GM19351 (cell line): ENCODE measurements around the gene MARVELD1.
A peak's percentile ranks its signal among the peaks of the same experiment; 100 is the strongest.

Experiments used
- ATAC-seq: cut with Tn5 transposase; IDR thresholded peaks from one replicate; pipeline ENCODE4 v1.9.1; 2021; ENCODE audit warnings: mild to moderate bottlenecking, moderate library complexity; ENCODE audit not compliant: unreplicated experiment

Gene MARVELD1

DNA sequence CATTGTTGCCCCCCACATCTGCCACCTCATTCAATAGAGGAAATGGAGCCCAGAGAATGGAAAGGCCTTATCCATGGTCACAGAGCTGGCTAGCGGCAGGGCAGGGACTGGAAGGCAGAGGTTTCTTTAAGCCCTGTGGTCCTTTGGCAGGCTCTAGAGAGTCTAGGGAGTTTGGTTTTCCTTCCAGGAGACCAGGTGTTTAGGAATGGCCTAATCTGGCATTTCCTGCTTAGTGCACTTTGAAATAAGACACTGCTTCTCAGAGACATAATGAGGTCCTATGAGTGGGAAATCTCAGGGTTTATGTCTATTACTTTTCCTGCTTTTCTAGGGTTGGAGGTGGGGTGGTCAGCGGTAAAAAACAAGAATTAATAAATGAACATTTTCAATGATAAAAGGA lies 6.1 kb downstream of the MARVELD1 start:
- ATAC-seq = no peak

DNA sequence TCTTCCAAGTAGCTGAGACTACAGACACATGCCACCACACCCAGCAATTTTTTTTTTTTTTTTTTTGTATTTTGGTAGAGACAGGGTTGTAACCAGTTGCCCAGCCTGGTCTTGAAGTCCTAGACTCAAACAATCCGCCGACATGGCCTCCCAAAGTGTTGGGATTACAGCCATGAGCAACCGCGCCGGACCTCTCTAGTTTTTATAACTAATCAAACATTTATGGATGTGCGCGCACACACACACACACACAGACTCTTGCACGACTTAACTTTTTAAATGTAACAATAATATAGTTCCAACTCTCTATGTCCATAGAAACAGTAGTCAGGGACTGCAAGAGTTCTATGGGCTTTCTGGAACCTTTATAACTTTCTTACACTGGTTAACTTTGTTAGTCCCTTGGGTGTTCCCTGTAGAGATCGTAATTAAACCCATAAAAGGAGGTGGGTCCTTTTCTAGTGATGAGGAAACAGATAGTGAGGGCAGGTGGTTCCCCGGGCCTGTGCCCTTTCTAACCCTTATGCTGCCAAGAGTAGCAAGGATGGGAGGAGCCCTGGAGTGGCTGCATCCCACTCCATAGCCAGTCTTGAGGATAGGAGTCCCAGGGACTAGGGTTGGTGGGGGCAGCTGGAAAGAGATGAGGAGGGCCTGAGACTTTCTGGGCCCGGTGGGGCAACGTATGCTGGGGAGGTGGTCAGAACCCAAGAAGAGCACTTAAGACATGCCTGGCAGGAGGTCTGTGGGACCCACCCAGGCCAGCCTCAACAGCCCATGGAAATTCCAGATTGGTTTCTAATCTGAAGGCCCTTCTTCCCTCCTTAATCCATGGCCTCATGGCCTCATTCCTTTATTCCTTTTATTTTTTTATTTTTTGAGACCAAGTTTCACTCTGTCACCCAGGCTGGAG lies 8.6 kb downstream of the MARVELD1 start:
- ATAC-seq = no peak

DNA sequence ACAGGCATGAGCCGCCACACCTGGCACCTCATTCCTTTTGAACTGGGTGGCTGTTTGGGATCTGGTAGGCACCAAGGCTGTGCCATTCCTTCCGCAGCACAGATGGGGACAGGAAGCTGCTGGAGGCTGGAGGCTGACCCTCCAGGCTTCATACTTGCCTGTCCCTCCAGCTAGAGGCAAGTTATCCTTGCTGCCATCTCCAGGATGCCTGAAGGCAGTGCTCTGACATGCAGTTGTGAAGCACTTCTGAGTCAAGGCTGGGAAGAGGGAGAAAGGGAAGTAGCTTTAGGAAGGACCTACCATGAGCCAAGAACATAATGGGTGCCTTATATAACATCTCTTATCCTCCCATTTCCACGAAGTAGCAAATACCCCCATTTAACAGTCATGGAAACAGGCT lies 9.5 kb downstream of the MARVELD1 start:
- ATAC-seq = no peak

- ATAC-seq = no peak
Observed at GRCh38 chr10:97724341-97724941, 10.9 kb downstream of the MARVELD1 start.

- no peak for ATAC-seq
Observed at GRCh38 chr10:97726636-97727178, 13.2 kb downstream of the MARVELD1 start.

DNA sequence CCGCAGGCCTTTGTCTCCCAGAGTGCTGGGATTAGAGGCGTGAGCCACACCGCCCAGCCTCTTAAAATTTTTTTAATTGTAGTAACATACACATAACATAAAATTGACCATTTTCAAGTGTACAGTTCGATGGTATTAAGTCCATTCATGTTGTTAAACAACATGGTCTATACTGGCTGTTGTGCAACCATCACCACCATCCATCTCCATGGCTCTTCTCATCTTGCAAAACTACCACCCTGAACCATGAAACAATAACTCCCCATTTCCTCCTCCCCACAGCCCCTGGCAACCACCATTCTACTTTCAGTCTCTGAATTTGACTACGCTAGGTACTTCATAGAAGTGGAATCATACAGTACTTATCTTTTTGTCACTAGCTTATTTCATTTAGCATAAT lies 15.5 kb downstream of the MARVELD1 start:
- ATAC-seq = no peak

DNA sequence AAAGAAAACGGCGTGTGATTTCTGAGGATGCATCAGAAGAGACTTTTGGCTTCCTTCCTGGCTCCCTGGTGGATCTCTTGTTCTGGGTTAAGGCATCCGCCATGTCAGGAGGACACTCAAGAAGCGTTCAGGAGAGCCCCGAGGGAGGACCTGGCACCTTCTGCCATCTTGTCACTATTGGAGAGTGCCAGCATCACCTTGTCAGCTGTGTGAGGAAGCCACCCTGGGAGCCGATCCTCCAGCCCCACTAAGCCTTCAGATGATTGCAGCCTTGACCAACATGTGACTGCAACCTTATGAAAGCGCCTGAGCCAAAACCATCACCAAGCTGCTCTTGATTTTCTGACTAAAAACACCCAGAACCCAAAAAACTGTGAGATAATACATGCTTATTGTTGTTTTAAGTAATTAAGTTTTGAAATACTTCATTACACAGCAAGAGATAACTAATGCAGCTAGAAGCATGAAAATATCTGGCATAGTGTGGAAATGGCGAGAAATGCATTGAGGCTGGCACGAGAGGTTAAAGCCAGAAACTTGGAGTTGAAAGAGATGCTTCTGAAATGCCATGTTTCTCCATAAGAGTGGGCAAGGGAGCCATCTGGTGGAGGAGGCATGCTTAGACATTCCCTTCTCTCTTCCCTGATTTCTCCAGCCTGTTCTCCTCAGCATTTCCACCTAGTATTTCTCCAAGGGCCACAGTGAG lies 18.0 kb downstream of the MARVELD1 start:
- no peak for ATAC-seq

GRCh38 chr10:97732052-97732359 lies 18.5 kb downstream of the MARVELD1 start:
- ATAC-seq = no peak

DNA sequence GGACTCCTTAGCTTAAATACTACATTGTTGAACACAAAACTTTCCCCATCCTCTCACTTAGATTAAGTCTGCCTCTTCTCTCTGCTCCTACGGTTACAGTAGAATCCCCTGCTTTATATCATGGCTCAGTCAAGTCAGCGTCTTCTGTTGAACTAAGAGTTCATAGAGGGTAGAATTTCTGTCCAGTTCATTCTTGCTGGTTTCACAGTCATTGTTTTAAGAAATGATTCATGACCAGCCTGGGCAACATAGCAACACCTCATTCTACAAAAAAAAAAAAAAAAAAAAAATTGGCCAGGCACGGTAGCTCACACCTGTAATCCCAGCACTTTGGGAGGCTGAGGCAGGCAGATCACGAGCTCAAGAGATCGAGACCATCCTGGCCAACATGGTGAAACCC lies 19.7 kb downstream of the MARVELD1 start:
- no peak for ATAC-seq

- no peak for ATAC-seq
Observed at GRCh38 chr10:97734021-97734420, 20.5 kb downstream of the MARVELD1 start.

DNA sequence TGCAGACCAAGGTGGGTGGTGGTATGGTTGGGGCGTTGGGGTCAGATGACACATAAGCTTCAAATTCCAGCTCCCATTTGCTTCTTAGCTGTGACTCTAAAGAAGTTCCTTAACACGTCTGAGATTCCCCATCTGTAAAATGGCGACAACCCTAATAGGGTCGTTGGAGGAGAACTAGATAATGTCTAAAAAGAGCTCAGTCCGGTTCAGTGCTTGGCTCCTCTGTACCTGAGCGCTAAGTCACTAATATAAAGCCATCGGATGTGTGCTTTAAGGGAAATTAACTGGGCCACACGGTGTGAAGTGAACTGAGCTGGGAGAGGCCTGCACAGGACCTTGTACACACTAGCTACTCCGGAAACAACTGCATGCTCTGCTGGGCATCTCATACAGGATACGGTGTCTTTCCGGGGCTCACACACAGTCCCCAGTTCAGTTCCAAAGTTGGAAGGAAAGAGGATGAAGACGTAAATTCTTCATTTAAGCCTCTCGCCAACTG lies 22.9 kb downstream of the MARVELD1 start:
- peak; percentile 34 for ATAC-seq

DNA sequence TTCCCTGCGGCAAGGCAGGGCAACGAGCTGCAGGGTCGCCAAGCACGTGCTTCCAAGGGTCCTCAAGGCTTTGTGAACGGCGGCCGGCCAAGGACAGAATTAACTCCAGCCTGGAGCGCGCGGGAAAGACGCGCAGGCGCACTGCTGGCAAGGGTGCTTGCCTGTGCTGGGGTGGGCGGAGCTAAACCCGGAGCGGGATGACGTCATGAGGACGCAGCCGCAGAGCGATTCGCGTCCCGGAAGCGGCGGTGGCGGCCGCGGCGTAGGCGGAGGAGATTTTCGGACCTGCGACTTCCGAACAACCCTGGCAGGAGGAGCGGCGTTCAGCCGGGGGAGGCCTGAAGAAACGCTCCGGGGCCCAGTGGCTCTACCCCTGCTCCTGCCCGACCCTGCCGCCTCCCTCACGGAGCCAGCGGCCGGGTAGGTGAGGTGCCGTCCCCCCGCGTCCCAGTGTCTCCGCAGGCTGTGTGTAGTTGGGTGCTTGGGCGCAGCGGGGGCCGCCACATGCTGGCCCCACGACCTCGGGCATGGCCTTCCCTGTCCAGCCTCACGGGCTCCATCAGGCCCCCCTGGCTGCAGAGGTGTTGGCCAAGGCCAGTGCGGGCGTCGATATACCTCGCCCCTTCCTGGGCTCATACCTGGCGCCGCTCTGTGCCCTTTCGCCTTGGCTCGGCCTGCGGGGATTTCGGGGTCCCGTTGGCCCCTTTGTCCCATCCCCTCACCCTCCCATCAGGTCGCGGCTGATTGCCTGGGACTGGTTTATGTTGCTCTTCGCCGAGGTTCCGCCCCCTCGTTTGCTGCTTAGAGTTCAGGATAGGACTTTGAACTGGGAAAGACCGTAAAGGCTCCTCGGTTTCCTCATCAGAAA lies 23.6 kb downstream of the MARVELD1 start, which contains the start of gene ZFYVE27:
Gene ZFYVE27 (plus strand): TSS at position 227 of the 868 bp plus-strand sequence. CDS start 1,350 bp downstream, outside the sequence.
- peak; percentile 77 for ATAC-seq

DNA sequence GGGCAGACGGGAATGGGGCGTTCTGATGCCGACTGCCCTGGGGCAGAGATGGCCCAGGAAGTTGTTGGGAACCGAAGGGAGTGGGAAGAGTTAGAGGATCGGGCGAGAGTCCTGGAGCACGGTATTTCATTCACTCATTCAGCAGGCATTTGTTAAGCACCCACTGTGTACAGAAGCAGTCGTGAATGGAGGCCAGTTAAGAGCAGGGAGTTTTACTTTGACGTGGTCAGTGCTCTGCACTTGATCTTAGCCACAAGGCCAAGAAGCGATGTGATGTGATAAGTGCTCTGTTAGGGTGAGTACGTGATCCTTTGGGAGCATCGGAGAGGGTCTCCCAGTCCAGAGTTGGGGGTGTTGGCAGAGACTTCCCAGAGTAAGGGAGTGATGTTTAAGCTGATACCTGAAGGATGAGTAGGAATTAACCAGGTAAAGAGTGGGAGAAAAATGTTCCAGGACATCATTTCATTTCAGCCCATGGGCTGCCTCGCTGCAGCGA lies 24.3 kb downstream of the MARVELD1 start:
- ATAC-seq = peak; percentile 27

- no peak for ATAC-seq
Observed at GRCh38 chr10:97738616-97739015, 25.1 kb downstream of the MARVELD1 start.

DNA sequence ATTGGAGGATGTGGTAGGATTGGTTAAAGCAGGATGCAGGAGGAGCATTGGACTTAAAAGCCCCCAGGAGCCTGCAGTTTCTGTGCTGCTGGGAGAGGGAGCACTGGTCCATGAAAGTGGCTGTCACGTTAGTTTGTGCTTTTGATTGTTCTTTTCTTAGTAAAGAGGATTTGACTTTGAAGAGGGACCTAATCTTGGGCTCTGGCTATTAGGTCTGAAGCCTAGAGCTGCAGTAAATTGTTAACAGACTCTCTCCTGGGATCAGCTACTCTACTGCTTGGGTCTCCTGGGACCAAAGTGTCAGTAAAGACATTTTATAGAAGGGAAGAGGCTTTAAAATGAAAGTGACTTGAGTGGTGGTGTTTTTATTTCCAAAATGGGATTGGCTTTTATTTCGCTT lies 27.1 kb downstream of the MARVELD1 start:
- ATAC-seq = no peak

DNA sequence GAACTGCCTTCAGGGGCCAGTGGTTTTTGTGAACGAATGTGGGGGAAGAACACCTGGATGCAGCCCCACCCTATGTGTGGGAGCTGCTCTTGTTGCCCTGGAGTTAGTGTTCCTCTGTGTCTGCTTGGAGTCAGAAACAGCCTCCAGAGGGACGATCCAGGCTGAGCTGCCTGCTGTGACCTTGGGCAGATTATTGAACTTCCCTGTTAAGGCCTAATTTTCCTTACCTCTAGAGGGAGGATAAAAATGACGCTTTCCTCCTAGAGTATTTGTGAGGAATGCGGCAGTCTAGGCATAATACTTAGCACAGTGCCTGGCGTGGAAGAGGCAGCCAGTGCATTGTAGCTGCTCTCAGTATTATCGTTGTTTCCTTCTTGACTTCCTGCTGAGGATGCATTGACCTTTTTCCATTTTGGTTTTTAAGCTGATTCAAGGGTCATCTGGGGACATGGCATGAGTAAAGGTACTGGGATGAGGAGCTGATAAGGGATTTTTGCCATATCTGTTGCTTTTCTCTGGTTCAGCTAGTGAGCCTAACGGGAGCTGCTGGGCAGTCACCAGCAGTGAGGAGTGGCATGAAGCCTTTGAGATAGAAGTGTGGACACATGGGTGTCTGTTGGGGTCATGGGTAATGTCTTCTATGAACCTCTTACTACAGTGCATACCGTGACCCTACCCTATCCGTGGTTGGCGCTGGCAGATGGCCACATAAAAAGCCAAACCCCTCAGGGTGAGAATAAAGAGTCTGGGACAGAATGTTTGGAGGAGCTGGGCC lies 29.8 kb downstream of the MARVELD1 start:
- no peak for ATAC-seq

- no peak for ATAC-seq
Observed at GRCh38 chr10:97744405-97745035, 31.0 kb downstream of the MARVELD1 start.

DNA sequence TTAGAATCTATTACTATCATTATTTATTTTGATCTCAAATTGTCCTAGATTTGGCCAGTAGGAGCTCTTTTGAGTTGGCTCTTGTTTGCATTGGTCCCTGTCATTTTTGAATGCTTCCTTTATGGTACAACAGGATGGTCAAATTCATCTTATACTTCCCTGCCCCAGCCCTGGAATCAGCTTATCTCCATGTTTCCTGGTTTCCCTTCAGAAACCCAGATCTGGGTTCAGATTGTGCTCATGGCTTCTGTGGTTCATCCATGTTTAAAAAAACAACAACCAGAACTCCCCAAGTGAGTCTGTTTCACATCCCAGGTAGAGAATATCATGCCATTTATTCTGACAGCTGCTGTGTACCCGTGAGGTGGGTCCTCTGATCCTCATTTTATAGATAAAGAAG lies 34.0 kb downstream of the MARVELD1 start:
- ATAC-seq = no peak

DNA sequence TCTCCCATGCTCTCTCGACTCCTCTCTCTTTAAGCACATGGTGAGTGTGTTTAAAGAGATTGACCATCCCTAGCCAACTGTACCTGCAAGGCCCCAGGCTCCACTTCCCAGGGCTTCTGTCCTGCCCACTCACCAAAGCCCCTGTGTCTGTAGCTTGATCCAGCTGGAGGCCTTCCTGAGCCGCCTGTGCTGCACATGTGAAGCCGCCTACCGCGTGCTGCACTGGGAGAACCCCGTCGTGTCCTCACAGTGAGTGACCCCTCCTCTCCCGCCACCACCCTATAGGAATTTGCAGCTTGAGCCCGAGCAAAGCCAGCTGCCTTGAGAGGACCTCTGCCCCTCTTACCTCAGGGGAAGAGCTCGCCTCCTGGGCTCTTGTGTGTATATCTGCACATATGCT lies 34.6 kb downstream of the MARVELD1 start:
- no peak for ATAC-seq
